ENCODE results near the gene ASB18.

DNA sequence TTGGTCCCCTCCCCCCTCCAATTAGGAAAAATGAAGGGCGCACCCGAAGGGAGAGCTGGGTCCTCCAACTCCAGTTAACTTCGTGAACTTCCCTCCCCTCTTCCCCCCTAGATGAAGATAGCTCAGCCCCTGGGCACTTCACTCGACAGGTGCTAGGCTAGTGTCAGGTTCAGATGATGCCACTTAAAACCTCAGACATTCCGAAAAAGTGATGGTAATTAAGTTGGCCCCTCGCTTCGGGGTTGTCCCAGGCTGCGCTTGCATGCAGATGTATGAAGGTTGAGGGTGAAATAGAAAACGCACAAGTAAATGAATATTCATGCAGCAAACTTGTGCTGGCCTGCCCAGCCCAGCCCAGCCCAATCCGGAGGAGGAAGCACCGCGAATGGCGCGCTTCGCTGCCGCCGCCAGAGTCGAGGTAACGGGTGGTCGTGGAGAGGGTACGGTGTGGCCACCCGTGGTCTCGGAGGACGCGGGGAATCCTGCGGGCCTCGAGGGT, 93.0 kb downstream of the ASB18 start:
- TF ChIP-seq POLR2A (IDR thresholded peaks at IDR 0.05) = no peak
- TF ChIP-seq EP300 (IDR thresholded peaks at IDR 0.05) = no peak

Data from tibial nerve (tissue), 3 donors.